GM21786 (cell line): ENCODE results near the gene ROCK2.
"Not testable (repeated sequence)": the region's sequence is repeated elsewhere in the genome, so short reads cannot be mapped to it uniquely, and the experiment has no call there.

ENCODE experiments used
- ATAC-seq: cut with Tn5 transposase; IDR thresholded peaks from one replicate; pipeline ENCODE4 v1.9.1; 2021; ENCODE audit not compliant: unreplicated experiment

ROCK2 gene

DNA sequence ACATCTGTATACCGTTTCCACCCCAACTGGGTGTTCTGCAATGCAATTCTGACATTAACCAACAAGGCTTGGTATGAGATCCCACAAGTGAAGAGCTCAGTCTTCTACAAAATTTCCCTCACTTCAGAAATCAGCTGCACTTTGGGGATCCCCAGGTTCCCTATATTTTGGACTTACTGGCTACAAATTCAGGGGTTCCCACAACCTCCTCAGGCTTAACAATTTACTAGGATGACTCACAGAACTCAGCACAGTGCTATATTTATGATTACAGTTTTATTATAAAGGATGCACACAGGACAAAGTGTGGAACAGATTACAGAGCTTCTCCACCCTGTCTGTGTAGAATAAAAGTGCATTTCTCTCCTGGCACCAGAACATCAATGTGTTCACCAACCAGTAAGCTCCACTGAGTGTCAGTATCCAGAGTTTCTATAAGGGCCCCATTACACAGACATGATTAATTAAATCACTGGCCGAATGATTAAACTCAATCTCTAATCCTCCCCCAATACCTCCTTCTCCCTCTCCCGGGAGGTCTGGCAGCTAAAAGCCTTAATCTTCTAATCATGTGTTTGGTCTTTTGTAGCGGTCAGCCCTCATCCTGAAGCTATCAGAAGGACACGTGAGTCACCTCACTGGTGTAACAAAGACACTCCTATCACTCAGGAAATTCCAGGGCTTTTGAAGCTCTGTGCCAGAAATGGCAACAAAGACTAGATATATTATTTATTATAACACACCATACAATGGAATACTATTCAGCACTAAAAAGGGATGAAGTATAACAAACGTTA, 104.6 kb downstream of the ROCK2 start:
- no peak for ATAC-seq

DNA sequence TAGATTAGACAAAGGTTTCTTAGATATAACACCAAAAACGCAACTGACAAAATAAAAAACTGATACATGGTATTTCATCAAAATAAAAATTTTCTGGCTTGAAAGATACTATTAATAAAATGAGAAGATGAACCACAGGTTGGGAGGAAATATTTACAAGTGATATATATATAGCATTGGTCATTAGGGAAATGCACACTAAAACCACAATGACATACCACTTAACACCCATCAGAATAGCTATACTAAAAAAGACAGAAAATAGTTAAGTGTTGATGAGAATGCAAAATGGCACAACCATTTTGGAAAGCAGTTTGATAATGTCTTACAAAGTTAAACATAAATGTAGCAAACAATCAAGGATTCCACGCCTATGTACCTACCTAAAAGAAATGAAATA, 105.3 kb downstream of the ROCK2 start:
- no peak for ATAC-seq

DNA sequence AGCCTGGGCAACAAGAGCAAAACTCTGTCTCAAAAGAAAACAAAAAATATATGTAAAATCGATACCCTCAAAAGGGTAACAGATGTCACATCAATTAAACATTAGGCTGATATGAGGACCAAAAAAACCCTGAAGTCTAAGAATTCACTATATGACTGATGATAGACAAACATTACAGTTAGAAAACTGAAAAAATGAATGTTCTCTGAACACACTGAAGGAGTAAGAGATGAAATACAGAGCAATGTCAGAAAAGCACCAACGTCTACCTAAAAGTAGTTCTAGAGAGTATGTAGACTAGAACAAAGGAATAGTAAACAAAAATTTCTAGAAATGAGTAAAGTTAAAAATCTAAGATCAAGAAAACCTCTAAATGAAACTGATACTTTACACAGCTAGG, 107.3 kb downstream of the ROCK2 start:
- no peak for ATAC-seq

DNA sequence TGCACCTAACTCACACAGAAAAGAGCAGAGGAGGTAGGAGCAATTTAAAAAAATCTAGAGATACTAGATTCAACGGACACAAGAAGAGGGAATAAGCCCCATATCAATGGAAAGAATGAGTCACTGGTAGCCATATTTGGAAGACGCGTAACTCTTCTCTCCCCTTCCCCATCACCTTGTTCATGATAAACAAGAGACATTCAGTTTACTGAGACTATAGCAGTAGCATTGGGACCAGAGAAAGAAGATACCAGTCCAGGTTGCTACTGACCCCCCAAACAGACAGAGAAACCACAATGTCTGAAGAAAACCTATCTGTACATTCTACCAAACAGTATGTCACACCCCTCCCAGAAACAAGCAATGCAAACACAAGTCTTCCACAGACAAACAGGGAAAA, 108.1 kb downstream of the ROCK2 start:
- no peak for ATAC-seq

DNA sequence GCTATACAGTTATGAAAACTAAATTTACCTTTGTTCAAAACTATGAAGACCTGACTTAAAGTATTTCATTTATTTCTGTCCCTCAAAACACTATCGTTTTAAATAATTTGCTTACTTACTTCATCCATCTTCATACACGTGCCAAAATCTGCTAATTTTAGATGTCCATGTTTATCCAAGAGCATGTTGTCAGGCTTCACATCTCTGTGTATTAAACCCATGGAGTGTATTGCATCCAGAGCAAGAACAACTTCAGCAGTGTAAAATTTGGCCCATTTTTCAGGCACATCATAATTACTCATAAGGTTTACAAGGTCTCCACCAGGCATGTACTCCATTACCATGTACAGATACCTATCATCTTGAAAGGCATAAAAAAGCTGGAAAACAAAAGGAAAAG, 108.9 kb downstream of the ROCK2 start:
- ATAC-seq, result no peak

DNA sequence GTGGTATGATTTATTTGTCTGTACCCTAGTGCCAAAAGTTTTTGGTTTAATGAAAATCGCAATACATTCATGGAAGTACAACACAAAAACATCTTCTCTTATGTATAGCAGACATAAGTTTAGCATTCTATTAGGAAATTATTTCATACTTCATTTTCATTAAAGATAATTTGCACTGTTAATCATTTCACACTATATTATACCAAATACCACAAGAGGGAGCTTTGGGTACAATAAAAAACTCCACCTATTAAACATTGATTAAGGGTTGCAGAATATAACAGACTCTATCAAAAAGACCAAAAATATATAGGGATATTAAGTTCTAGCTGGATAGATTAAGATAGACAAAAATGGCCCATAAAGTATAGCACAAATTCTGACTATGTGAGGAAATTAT, 110.1 kb downstream of the ROCK2 start:
- no peak for ATAC-seq

DNA sequence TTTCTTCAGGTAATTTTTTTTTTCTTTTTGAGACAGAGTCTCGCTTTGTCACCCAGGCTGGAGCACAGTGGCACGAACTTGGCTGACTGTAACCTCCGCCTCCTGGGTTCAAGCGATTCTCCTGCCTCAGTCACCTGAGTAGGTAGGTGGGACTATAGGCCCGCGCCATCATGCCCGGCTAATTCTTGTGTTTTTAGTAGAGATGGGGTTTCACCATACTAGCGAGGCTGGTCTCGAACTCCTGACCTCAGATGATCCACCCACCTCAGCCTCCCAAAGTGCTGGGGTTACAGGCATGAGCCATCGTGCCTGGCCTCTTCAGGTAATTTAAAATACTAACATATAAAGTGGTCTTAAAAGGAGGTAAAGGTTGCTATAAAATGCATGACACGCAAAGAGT, 113.2 kb downstream of the ROCK2 start:
- ATAC-seq, result not testable (repeated sequence)

DNA sequence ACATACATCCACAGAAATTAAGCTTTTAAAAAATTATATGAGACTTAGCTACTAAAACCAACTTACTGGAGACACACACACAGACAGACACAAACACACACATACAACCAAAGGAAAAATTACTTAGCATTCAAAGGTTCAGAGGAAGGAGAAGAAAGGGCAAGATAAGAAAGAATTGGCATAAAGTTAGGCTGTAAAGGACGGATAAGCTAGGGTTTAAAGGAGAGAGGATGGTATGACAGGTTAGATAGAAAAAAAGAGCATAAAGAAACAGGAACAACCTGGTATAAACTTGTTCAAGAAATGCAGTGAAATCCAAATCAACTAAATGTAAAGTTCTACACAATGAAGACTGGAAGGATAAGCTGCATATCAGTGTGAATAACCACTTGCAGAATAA, 115.7 kb downstream of the ROCK2 start:
- no peak for ATAC-seq

DNA sequence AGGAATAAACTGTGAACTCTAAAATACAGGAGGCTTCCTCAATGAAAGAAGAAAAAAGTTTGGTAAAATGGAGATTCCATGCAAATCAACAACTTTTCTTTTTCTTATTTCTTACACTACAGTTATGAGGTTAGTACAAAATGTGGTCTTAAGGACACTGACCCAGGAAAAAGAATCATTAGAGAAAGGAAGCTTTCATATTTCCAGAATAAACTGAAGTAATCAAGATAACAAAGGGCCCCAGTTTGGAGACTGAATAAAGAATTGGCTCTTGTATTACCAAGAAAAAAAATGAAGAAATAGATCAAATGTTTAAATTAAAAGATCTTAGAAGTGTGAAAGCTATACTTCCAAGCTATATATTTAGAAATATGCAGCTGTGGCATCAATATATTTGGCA, 116.8 kb downstream of the ROCK2 start:
- no peak for ATAC-seq

DNA sequence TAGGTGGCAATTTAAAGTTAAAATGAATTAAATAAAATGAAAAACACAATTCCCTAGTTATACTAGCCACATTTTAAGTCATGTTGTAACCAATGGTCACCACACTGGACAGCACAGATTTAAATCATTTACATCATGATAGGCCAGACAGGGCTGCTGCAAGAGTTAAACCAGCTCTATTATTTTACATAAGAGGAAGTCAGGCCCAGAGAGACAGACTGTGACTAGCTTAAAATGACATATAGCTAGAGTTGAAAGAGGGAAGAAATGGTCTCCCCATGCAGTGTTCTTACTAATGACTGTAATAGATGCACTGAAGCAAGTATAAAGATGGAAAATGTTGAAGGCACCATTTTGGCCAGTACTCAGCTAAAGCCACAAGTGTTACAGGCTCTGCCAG, 119.5 kb downstream of the ROCK2 start:
- no peak for ATAC-seq

DNA sequence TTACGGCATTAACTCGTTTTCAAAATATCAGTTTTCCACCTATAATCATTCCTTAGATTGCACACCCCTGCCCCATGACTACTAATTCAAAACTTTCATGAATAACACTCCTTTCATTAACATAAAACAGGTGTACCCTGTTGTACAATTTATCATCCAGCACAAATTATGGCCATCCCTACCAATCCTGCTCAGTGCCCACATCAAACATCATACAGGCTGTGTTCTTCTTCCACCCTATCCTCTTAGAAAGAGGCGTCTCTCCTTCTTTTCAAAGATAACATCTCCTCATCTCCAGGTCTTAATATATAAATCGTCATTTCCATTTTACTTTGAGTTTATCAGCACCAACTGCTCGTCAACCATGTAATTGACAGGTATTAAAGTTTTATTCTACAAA, 121.6 kb downstream of the ROCK2 start:
- ATAC-seq, result no peak

DNA sequence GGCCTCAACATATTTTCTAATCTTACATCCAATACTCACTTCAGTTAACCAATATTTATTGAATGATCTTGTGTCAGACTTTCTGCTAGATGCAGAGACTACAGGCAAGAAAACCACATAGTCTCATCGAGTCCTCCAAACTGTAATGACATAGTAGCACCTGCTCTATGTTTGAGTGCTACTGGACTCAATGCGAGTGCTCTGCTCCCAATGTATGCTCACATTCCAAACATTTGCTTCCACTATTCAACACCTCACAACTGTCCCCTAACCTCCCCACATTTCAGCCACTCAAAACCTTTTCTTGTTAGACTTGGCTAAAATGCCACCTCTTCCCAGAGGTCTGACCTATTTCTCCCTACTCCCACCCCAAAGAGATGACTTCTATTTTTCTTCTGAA, 124.0 kb downstream of the ROCK2 start:
- no peak for ATAC-seq

DNA sequence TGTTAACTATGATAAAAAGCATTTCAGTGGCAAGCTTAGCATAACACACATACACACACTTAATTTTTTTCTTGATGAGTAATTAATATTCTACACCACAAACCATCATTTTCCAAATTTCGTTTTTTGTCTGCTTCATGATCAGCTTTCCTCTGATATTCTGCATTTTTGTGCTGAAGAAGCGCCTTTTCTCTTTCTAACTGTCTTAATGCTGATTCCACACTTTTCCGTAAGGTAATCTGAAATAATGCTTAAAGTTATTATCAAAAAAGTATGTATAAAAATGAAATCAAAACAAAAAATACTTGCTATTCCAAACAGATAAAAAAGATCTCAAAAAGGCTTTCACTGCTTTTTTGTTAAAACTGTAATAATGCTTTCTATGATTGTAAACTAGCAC, 129.0 kb downstream of the ROCK2 start:
- ATAC-seq, result no peak

DNA sequence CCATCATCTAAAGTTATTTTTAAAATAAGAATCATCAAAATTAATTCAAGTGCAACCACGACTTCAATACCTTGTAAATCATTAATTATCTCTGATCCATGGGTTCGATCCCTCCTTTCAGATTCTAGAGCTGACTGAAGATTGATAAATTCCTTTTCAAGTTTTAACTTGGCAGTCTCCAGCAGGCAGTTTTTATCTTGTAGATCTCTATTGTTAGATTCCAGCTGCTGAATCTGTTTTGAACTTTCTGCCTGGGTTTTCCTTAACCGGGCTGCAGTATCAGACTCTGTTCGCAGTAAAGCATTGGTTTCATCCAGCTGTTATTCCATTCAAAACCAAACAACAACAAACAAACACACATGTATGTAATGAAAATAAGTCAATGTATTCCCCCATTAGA, 129.7 kb downstream of the ROCK2 start:
- ATAC-seq, result no peak

DNA sequence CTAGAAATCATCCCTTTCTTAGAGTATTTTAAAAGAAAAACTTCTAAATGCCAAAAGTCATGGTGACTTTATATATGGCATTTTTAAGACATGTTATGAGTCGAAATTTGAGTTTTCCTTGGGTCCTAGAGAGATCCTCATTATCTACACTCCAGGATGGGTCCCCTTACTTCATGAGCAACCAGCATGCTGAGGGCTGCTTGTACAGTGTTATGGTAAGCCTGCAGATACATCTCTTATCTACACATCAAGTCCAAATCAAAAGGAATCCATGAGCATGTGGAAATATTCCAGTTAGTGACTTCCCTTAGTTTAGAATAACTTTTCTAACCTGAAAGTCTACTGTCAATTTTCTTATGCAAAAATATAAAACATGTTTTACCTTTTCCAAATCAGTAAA, 130.5 kb downstream of the ROCK2 start:
- no peak for ATAC-seq

DNA sequence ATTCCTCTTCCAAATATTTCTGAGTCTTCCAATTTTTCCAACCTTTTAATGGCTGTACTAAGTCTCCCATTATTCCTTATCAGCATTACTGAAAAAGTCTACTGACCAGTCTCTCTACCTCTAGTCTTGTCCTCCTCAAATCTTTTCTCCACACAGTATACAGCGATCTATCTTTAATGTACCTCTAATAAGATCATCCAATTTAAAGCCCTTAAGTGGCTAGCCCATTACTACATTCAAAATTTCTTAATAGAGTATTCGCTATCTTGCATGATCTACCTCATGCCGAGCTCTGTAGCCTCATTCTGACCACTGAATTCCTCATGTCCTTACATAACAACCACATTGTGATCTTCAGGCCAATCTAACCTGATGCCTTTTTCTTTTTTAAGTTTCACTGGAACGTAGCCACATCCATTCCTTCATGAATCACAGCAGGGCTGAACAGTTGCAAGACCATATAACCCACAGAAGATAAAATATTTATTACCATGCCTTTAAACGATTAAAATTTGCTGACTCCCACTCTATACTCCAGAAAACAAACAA, 131.3 kb downstream of the ROCK2 start:
- ATAC-seq, result no peak

DNA sequence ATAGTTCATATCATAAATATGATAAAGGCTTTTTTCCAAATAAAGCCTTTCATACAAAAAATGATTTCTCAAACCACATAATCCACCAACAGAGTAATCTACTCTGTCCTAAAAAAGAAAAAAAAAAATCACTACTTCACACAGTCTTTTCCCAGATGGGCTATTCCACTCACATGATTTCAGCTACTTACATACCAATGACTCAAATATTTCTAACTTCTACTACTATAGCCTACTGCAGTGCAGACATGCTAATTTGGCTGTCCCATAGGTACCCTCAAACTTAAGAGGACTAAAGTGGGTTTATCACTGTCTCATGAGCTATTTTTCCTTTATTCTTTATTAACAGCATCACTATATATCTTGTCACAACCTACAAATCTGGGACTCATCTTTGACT, 131.8 kb downstream of the ROCK2 start:
- no peak for ATAC-seq

DNA sequence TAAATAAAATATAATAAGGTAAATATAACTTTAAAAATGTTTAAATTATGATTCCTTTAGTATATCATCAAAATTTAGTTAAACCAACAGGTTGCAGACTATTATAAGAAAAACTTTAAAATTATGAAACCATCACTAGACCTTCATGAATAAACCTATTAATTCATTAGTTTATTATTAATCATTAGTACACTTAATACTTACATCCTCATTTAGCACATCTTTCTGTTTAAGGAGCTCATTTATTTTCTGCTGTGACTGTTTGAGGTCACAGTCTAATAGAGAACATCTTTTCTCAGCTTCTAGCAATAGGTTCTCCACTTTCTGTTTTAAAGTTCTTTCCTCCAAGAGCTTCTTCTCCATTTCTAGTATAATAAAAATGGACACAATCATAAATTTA, 136.4 kb downstream of the ROCK2 start:
- ATAC-seq, result no peak

DNA sequence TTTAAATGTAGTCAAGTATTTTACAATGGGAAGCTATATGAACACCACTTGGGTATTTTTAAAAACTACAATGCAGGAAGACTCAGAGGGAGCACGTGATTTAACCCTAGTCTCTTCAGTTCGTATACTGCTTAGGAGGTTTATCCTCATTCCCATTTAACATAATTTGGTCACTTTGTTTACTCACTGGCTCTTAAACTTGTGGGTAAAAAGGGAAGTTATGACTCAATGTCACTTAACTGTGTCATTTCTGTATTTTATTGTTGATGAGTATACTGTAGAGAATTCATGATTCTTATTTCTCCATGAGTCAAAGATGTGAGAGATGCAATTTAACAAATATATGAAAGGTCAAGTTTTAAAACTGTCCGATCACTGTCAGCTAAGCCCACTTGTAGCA, 141.0 kb downstream of the ROCK2 start:
- ATAC-seq, result peak; percentile 88

DNA sequence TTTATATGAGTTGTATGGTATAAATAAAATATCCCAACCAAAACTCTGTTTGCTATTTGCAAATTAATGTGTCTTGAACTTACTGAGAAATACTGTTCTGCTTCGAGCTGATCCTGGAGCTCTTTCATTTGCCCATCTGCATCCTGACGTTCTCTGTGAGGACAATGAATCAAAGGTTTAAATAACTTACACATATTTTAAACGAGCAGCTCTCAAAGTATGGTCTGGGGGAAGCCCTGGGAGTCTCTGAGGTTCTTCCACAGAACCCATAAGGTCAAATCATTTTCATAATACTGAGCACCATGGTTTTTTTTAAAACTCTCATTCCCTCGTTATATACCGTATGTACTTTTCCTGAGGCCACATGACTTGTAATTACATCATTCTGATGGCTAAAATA, 142.5 kb downstream of the ROCK2 start:
- ATAC-seq, result no peak

DNA sequence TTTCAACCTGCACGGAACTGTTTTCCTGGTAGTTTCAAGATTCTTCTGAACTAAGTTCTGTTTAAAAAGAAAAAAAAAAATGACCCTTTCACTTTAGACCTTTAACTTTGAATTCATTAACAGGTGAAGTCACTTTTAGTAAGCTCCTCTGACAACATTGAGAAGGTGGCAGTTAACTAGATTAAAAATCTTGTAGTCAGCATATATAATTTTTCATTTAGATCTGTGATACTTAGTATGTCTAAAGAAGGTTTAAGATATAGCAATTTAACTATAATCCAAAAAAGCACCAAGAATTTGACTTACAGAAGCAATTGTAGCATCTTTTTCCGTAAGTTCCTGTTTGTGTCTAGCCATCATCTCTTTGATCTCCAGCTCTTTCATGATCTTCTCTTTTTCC, 143.8 kb downstream of the ROCK2 start:
- ATAC-seq, result no peak

DNA sequence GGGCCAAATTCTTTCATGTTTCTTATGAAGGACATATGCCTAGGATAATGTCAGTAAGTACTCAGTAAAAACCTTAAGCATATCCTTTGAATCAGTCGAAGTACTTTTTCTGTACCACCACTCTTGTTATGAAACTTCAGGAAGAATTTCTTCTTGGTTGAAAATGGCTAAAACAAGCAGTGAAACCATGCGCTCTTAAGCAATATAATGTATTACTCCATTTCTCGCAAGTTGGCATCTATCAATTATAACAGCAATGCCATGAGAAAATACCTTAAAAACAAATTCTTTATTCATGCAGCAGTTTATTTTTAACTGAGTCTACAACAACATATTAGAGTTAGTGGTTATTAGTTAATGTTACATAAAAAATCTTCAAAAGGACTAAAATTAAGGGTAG, 148.2 kb downstream of the ROCK2 start:
- ATAC-seq, result no peak

DNA sequence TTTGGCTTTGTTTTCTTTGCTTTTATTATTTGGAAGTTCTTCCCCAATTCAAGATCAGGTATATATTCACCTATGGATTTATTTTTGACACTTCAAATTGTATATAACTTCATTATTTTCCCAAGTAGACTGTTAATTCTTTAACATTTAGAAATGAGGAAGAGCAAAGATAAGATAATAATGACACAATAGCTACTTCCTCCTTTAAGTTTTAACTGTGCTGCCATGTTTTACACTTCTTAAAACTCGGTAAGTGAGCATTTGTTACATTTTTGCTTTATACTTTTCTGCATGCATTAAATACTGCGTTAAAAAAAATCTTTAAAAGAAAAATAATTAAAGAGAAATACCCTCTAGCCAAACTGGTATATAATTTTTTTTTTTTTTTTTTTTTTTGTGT, 156.7 kb downstream of the ROCK2 start:
- ATAC-seq, result no peak
